NCI-H460 (cell line): ENCODE results near the gene SLC16A9. TPM values are rescaled to one million over a fixed set of nuclear protein-coding genes. Genes with fewer than 3 reads are reported as not detected.

Source experiments
- DNase-seq: peaks from one replicate; pipeline ENCODE4 v3.0.0-alpha.2; 2016; ENCODE audit warnings: low read depth; ENCODE audit errors: extremely low read depth
- total RNA-seq: library from RNA; depleted of rRNA; stranded (reverse); fragments of >200 nt; shearing (Covaris generic); gene quantifications from 2 replicates; pipeline ENCODE4 v1.2.3, GENCODE V29; 2014

The SLC16A9 gene
- total RNA-seq, 1 experiment from 2014 or later, result 5.7 TPM

DNA sequence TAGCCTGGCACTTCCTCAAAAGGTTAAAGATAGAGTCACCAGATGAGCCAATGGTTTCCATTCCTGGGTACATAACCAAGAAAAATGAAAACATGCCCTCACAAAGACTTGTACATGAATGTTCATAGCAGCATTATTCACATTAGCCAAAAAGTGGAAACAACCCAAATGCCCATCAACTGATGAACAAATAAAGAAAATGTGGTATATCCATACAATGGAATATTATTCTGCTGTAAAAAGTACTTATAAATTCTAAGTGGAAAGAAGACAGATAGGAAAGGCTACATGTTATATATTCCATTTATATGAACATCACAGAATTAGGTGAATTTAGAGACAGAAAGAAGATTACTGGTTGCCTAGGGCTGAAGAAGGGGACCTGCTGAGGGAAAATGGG lies 10.7 kb upstream of the SLC16A9 start:
- DNase-seq, result no peak

DNA sequence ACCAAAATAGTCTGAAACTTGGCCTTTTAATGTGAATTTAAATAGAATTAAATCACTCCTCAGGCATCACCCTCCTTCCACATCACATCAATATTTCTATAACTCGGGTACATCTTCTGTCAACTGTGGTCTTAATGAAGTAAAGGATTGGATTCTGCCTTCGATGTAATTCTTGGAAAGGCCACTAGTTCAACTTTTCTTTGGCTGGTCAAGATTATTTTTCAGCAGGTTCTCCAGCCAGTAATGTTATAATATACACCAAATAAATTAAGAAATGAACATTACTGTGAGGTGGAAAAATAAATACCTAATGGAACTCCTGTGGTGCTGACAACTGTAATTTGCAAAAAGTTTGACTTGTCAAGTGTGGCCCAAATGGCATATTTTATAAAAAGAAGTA lies 9.7 kb upstream of the SLC16A9 start:
- DNase-seq, result no peak

DNA sequence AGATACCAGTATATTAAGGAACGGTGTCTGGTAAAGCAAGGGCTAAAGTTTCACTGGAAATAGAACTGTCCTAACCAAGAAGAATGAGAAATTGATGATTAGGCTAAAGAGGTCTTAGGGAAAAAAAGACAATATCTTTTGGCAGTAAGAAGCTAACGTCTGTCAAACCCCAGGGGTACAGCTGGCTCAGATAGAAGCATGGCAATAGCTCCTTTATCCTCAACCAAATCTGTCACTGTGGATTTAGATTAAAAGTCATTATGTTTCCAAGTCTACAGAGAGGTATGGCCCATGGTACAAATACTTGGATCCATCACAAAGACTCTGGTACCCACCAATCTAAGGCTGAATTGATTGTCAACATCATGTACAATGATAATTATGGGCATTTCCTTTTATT lies 8.6 kb upstream of the SLC16A9 start:
- no peak for DNase-seq

DNA sequence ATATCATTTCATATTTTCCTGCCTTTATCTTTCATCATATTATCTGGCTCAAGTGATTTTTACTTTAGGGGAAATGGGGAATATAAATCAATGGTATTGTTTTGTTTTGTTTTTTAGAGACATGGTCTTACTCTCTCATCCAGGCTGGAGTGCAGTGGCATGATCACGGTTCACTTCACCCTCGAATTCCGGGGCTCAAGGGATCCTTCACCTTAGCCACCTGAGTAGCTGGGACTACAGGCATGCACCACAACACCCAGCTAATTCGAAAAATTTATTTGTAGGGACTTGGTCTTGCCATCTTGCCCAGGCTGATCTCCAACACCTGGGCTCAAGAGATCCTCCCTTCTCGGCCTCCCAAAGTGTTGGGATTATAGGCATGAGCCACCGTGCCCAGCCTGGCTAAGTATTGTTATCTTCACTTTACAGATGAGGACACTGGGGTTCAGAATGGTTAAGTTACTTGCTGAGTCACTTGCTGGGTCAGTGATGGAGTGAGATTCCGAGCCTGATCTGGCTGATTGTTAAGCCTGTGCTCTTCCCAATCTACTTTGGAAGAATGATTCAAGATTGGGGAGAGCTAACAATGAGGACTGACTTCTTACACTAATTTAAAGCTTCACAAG lies 3.7 kb upstream of the SLC16A9 start:
- no peak for DNase-seq

DNA sequence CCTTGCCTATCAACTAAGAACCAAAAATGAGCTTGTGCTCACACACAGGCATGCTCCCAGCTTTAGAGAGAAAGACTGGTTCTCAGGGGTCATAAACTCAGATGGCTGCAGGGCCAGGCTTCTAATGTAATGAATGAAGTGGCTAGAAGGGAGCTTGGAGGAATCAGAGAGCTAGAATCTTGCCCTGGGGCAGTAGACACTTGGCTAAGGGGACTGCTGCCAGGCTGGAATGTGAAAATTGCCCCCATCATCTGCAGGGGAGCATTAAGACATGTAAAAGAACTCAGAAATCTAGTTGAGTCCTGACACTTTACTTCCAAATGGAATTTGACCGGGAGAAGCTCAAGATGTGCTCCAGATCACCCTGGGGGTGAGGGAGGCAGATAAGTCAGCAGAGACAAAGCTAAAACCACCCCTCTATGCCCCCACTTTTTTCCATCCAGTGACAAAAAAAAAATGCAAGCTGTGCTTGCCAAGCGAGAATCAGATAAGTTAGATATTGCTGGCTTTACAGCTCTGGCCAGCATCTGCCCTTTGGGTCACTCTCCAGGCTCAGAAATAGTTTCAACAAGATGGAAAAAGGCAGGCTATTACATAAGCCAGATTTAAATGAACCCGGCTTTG lies 2.3 kb upstream of the SLC16A9 start:
- no peak for DNase-seq

DNA sequence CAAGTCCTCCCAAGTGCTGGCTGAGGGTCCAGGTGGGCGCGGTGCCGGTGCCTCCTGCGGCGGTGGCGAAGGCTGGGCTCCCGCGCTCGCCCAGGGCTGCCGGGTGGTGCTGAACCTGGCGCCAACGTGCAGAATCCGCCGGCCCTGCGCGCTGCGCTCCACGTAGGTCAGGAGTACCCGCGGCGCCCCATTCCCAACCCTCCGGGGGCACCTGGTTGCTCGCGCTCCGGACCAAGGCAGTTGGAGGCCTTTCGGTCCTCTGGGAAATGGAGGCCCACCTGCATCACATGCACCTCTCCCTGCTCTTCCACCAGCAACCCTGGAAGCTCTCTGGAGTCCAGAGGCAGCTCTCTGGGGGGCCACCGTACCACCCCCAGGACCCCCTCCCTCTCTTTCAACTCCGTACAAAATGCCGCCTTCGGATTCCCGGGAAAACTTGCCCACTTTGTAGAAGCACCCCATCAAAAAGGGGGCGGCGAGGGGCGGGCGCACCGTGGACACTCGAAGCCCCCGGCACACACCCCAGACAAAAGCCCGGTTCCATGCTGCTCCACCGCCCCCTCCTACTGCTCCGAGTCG lies 745 bp downstream of the SLC16A9 start:
- DNase-seq, result no peak

DNA sequence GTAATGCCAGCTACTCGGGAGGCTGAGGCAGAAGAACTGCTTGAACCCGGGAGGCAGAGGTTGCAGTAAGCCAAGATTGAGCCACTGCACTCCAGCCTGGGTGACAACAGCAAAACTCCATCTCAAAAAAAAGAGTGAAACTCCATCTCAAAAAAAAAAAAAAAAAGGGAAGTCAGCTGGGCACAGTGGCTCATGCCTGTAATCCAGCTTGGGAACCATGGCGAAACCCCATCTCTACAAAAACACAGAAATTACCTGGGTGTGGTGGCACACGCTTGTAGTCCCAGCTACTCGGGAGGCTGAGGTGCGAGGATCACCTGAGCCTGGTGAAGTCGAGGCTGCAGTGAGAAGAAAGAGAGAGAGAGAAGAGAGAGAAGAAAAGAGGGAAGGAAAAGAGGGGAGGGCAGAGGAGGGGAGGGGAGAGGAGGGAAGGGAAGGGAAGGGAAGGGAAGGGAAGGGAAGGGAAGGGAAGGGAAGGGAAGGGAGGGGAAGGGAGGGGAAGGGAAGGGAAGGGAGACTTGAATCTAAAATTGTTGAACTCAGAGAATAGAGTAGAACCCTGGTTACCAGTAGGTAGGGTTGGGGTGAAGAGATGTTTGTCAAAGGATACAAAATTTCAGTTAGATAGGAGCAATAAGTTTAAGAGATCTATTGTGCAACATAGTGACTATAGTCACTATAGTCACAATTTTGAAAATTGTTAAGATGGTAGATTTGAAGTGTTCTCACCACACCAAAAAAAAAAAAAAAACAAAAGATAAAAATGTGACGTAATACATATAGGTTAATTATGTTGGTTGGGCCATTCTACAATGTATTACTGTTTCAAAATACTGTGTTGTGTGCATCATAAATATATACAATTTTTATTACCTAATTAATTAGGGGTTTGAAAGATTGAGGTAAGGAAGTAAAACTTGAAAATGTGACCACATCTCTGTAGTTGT lies 2.5 kb downstream of the SLC16A9 start:
- DNase-seq, result no peak

DNA sequence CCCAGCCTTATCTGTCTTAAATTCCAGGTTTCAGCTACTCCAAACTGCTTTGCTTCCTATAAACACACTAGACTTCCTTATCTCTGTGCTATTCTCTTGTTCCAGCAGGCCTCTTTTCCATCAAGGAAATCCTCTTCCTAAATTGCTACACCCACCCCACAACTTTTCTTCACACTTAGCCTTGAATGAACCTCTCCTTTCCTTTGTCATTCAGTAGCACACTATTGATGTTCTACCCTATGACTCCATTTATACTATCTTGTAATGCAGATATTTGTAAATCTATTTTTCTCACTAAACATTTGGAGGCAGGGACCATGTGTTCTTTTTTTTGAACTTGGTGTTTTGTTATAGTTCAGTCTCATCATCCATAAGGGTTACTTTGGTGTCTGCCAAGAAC lies 3.7 kb downstream of the SLC16A9 start:
- DNase-seq, result no peak

DNA sequence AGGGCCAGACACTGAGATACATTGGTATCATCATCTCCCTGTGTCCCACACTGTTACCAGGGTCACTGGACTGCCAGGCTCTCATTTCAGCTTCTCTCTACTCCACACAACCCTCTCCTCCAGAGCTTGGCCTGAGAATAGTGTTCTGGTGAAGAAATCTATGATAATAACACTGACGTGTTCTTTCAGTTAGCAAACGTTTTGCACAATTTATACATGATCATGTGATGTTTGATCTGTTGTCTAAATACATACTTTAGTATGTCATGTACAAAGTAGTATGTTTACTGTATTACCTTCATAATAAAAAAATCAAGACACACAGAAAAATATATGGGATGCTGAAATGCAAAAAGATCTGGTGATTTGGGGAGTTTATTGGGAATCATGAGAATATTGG lies 5.0 kb downstream of the SLC16A9 start:
- DNase-seq, result no peak

DNA sequence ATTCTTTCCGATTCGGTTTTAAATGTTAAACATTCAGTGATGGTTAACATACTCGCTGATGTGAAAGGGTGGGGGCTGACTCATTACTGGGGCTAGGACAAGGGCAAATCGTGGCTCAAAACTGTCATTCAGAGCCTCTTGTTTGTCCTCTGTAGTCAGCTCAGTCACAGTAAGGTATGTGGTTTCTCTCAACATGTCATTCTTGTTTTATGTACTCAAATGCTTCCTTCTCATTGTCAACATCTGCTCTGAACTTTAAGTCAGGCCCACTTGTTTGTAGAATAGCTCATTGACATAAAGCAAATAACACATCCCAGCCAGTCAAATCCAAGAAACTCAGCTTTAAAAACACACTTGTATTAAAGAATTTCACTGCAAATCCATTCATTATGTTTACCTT lies 7.3 kb downstream of the SLC16A9 start:
- DNase-seq, result no peak

DNA sequence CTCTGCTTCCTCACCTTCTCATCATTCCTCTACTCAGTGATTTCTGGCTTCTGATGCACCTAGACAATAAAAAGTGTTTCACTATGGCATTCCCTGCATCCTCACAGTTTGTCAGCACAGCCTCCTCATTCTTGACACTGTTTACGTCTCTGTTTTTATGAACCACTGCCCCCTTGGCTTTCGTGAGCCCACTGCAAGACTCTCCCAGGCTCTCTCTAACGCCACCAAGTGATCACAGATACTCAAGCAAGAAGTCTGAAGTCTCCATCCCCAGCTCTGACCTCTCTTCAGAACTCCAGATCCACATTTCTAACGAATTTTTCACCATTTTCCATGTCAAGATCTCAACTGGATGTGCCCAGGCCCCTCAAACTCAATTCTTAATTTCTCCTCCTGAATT lies 8.9 kb downstream of the SLC16A9 start:
- DNase-seq, result no peak

DNA sequence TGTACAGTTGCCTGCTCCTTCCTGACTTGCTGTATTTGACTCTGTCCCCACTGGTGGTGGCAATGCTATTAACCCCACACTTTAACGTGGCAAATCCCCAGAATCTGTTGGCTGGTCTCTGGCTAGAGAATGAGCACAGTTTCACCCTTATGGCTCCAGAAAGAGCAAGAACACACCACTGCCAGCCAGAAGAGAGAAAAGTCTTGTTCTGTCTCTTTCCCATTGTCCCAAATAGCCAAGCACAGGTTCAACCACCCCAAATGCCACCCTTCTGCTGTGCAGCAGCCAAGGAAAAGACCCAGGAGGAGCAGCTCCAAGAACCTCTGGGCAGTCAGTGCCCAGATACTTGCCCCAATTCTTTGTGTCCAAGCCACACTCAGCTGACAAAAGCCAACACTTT lies 11.3 kb downstream of the SLC16A9 start:
- DNase-seq, result no peak

DNA sequence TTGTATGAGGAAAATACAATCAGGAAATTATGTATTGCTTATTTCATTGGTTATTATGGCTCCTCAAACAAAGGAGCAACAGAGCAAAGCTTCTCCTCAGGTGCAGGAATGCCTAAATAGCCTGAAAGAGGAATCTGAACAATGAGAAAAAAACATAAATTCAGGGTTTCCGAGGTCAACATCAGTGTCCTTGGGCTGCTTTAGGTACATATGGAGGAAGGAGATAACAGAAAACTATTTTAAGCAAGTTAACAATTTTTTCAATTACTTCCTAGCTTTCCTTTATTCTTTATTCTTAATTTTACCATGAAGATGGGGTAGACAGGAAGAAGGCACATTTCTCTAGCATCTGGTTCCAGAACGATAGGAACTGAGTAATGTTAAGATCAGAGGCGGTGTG lies 14.0 kb downstream of the SLC16A9 start:
- no peak for DNase-seq

DNA sequence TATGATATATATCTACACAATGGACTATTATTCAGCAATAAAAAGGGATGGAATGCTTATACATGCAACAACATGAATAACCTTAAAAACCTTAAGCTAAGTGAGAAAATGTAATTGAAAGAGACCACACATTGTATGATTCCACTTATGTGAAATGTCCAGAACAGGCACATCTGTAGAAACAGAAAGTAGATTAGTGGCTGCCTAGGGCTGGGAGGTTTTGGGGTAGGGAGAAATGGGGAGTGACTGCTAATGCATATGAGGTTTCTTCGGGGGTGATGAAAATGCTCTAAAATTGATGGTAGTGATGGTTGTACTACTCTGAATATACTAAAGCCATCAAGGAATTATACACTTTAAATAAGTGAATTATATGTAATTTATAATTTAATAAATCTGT lies 14.7 kb downstream of the SLC16A9 start:
- DNase-seq, result no peak

DNA sequence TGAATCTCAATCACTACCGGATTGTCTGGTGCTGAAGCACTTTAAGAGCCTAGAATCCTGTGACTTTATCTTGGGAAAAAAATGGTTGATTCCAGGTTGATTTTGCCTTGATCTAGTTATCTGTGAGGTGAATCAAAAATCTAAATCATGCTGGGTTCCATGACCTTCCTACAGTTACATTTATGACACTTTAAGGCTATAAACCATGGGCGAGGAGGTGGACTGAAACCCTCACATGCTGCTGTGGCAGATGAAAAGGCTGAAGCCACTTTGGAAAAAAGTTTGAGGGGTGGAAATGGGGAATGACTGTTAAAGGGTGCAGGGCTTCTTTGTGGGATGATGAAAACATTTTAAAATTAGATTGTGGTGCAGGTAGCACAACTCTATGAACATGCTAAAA lies 17.5 kb downstream of the SLC16A9 start:
- no peak for DNase-seq

DNA sequence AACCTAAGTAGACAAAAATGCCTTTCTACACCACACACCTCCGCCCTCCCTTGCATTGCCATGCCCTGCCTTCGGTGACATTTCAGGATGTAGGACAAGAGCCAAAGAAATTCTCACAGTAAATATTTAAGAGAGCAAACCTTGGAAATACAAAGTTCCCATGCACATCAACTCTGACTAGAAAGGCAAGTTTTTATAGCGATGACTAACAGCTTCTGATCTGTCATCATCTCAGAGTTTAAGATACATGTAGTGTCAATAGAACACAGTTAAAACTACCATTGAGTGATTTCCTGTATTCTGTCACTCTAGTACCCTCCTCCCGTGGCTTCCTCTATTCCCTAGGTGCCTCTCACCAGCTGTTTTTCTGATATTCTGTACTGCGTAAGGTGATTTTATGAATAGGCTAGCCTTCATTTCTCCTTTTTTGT lies 20.7 kb downstream of the SLC16A9 start:
- DNase-seq, result no peak

DNA sequence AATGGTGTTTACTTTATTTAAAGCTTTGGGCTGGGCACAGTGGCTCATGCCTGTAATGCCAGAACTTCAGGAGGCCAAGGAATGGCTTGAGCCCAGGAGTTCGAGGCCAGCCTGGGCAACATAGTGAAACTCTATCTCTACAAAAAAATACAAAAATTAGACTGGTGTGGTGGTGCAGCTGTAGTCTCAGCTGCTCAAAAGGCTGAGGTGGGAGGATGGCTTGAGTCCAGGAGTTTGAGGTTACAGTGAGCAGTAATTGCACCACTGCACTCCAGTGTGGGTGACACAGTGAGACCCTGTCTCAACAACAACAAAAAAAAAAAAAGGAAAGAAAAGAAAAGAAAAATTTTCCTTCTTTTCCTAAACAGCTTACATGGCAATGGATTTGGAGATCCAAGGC lies 22.0 kb downstream of the SLC16A9 start:
- no peak for DNase-seq

DNA sequence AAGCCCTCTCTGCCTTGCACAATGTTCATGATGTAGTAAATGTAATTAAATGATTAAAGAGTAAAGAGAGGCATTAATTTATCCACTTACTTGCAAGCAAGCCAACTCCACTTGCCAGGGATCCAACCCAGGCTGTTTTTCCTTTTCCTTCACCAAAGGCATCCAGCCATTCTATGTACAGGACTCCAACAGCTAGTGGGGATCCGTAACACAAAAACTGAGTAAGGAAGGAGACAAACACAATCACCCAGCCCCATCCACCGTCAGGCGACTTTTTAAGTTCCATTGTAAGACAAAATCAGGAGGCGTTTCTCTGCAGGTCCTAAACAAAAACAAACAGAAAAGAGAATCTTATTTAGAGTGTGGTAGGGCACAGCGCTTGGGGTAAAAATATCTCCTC lies 25.6 kb downstream of the SLC16A9 start:
- DNase-seq, result no peak

DNA sequence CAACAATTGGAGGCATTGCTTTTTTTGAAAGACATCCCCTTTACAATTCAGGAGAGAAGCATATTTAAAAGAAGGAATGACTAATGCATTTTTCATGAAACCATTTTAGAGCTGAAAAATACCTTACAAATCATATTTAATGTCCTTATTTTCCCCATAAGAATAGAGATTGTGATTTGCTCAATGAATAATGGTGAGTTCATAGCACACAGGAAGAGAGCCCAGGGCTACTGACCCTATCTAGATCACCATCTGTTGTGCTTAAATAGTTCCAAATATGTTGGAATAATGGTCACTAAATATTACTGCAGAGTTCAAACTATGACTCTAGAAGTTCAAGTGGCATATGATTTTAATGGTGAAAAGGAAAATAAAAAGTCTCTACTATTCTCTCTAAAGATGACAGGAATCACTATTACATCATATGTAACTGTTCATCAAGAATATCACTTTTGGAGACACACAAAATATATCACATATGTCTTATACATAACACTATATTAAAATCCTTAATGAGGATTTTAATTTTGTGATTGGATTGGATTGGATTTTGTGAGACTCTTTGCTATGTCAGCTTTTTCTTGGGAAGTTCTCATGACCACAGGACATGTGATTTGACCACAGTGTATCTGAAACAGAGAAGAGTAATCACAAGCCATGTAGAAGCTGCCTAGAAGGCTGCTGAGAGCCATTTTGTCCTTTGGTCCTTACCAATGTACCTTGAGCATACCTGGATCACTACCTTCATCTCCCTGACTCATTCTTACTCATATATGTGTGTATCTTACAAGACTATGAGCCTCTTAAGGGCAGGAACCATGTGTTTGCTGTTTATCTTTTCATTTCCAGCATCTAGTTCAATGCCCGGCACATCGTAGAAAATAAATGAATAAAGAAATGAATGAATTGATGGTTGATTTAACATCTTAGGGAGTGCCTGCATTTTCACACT lies 26.4 kb downstream of the SLC16A9 start:
- no peak for DNase-seq

DNA sequence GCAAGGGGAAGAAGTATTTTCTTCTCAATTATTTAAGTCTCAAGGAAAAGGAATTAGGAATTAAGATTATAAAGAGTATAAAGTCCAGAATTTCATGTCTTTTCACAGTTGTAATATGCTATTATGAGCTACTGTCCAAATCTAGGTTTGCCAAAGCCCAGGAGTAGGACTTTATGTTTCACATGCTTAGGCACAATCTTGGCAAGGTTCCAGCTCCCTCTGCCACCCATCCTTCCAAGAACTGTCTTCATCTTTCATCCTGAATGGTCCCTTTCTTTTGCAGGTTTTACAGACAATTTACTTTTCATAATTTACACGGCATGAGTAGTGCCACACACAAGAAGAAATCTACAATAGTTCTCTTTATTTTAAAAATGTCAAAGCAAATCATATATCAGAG lies 29.5 kb downstream of the SLC16A9 start:
- no peak for DNase-seq
